K562 (cell line): ENCODE data around the gene ARL5C.

ENCODE experiments used
- BHLHE40 ChIP-seq: IDR thresholded peaks from 2 replicates; pipeline ENCODE4 v1.6.1; 2011; ENCODE audit warnings: low read length, improper control_type of control experiment
- KHSRP ChIP-seq: fragments of 450-650 bp; IDR thresholded peaks from 2 replicates; pipeline ENCODE4 v1.6.1; 2017
- NR2C2 ChIP-seq, 2 experiments: fragments of 200-800 bp in 1 of 2; sonication (Bioruptor generic) in 1 of 2; sonication (generic) in 1 of 2; formaldehyde crosslinking in 1 of 2; IDR thresholded peaks; 2 replicates each; pipeline versions ENCODE4 v1.6.1 to v1.8.0; 2016 to 2022; ENCODE audit warnings: mild to moderate bottlenecking in 1 of 2, missing compliant biosample characterization in 1 of 2, missing genetic modification characterization in 1 of 2, missing genetic modification reagents in 1 of 2
- POLR2G ChIP-seq: fragments of 200-400 bp; formaldehyde crosslinking; IDR thresholded peaks from 2 replicates; pipeline ENCODE4 v1.6.1; 2017; ENCODE audit warnings: low read depth, mild to moderate bottlenecking, antibody characterized with exemption, low read length, moderate library complexity
- SMARCA5 ChIP-seq: fragments of 450-650 bp; IDR thresholded peaks from 2 replicates; pipeline ENCODE4 v1.6.1; 2016
- SRSF1 ChIP-seq: fragments of 200-400 bp; formaldehyde crosslinking; IDR thresholded peaks from 2 replicates; pipeline ENCODE4 v1.6.1; 2017; ENCODE audit warnings: mild to moderate bottlenecking, low read depth, low read length, moderate library complexity
- ZFP30 ChIP-seq: fragments of 250-450 bp; sonication (Bioruptor Pico); IDR thresholded peaks from 2 replicates; pipeline ENCODE4 v1.8.0; 2022; ENCODE audit warnings: moderate library complexity, mild to moderate bottlenecking, inconsistent platforms, borderline replicate concordance
- ZNF3 ChIP-seq: fragments of 250-450 bp; sonication (Bioruptor Pico); IDR thresholded peaks from 2 replicates; pipeline ENCODE4 v1.5.0; 2021; ENCODE audit warnings: mild to moderate bottlenecking, moderate library complexity
- ZNF699 ChIP-seq: fragments of 250-450 bp; sonication (Bioruptor Pico); IDR thresholded peaks from 2 replicates; pipeline ENCODE4 v1.8.0; 2021; ENCODE audit warnings: mild to moderate bottlenecking, moderate library complexity; ENCODE audit not compliant: insufficient replicate concordance
- TF ChIP-seq, protein P1 (sequence below): sonication (generic); formaldehyde crosslinking; IDR thresholded peaks from 2 replicates; pipeline ENCODE4 v1.8.1; 2022; ENCODE audit warnings: missing genetic modification reagents
- TF ChIP-seq, protein P2 (sequence below), 3 experiments: IDR thresholded peaks in 2 of 3; conservative IDR thresholded peaks in 1 of 3; 2 replicates each; pipeline ENCODE4 v1.5.1; 2011 to 2012; ENCODE audit warnings: low read length in 3 of 3, mild to moderate bottlenecking in 3 of 3, control low read depth in 2 of 3, improper control_type of control experiment in 1 of 3, inconsistent platforms in 1 of 3, low read depth in 1 of 3, mixed read lengths in 1 of 3, moderate library complexity in 1 of 3; ENCODE audit not compliant: insufficient read depth in 2 of 3
- TF ChIP-seq, protein P3 (sequence below): sonication (generic); formaldehyde crosslinking; IDR thresholded peaks from 2 replicates; pipeline ENCODE4 v1.9.0; 2022; ENCODE audit warnings: mild to moderate bottlenecking, missing genetic modification reagents
- TF ChIP-seq, protein P4 (sequence below): fragments of 250-450 bp; sonication (Bioruptor Pico); IDR thresholded peaks from 2 replicates; pipeline ENCODE4 v1.5.0; 2020; ENCODE audit warnings: mild to moderate bottlenecking
- TF ChIP-seq, protein P5 (sequence below): sonication (generic); formaldehyde crosslinking; IDR thresholded peaks from 2 replicates; pipeline ENCODE4 v1.8.1; 2023; ENCODE audit warnings: mild to moderate bottlenecking, missing genetic modification reagents

DNA sequence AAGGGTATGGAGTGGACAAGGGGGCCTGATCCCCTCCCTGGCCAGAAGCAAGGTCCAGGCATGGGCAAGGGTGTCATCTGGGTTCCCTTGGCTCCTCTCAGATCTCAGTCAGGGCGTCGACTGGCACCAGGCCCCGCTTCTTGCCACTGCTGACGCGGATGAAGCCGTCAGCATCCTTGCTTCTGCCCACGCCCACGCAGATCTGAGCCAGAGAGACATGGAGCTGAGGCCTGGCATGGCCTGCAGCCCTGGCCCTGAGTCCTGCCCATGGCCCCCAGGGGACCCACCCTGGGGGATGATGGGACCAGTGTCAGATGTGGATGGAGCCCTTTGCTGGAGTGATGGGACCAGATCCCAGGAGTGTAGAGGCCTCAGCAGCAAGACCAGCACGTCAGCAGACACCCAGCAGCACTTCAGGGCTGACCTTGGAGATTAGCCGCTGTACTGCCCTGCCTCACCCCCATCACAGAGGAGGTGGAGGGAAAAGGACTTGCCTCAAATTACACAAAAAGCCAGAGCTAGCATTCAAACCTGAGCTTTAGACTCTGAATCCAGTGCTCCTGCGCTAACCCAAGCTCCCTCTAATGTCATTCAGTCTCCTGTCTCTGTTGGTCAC is 46.3 kb upstream of the ARL5C start:
- TF ChIP-seq SMARCA5 = no peak
- TF ChIP-seq, protein P1, sequence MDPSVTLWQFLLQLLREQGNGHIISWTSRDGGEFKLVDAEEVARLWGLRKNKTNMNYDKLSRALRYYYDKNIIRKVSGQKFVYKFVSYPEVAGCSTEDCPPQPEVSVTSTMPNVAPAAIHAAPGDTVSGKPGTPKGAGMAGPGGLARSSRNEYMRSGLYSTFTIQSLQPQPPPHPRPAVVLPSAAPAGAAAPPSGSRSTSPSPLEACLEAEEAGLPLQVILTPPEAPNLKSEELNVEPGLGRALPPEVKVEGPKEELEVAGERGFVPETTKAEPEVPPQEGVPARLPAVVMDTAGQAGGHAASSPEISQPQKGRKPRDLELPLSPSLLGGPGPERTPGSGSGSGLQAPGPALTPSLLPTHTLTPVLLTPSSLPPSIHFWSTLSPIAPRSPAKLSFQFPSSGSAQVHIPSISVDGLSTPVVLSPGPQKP (CRISPR knock-in tag) = no peak
- TF ChIP-seq POLR2G = no peak
- TF ChIP-seq, protein P2, sequence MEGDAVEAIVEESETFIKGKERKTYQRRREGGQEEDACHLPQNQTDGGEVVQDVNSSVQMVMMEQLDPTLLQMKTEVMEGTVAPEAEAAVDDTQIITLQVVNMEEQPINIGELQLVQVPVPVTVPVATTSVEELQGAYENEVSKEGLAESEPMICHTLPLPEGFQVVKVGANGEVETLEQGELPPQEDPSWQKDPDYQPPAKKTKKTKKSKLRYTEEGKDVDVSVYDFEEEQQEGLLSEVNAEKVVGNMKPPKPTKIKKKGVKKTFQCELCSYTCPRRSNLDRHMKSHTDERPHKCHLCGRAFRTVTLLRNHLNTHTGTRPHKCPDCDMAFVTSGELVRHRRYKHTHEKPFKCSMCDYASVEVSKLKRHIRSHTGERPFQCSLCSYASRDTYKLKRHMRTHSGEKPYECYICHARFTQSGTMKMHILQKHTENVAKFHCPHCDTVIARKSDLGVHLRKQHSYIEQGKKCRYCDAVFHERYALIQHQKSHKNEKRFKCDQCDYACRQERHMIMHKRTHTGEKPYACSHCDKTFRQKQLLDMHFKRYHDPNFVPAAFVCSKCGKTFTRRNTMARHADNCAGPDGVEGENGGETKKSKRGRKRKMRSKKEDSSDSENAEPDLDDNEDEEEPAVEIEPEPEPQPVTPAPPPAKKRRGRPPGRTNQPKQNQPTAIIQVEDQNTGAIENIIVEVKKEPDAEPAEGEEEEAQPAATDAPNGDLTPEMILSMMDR (IDR thresholded peaks at IDR 0.05 in 2 of 3, conservative IDR thresholded peaks at IDR 0.05 in 1 of 3; ENCODE audit: insufficient read depth in 2 of 3, low read depth in 1 of 3, low read length in 3 of 3) = no peak
- TF ChIP-seq BHLHE40 = no peak
- TF ChIP-seq, protein P3, sequence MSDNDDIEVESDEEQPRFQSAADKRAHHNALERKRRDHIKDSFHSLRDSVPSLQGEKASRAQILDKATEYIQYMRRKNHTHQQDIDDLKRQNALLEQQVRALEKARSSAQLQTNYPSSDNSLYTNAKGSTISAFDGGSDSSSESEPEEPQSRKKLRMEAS (CRISPR knock-in tag) = no peak
- no peak for TF ChIP-seq ZNF699 (CRISPR knock-in tag)
- TF ChIP-seq NR2C2 (CRISPR knock-in tag; IDR thresholded peaks at IDR 0.05) = no peak
- TF ChIP-seq NR2C2 (tag; IDR thresholded peaks at IDR 0.05) = no peak
- TF ChIP-seq ZFP30 (CRISPR knock-in tag) = no peak
- TF ChIP-seq KHSRP = no peak
- TF ChIP-seq SRSF1 = no peak
- TF ChIP-seq, protein P4, sequence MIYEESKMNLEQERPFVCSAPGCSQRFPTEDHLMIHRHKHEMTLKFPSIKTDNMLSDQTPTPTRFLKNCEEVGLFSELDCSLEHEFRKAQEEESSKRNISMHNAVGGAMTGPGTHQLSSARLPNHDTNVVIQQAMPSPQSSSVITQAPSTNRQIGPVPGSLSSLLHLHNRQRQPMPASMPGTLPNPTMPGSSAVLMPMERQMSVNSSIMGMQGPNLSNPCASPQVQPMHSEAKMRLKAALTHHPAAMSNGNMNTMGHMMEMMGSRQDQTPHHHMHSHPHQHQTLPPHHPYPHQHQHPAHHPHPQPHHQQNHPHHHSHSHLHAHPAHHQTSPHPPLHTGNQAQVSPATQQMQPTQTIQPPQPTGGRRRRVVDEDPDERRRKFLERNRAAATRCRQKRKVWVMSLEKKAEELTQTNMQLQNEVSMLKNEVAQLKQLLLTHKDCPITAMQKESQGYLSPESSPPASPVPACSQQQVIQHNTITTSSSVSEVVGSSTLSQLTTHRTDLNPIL = no peak
- TF ChIP-seq, protein P5, sequence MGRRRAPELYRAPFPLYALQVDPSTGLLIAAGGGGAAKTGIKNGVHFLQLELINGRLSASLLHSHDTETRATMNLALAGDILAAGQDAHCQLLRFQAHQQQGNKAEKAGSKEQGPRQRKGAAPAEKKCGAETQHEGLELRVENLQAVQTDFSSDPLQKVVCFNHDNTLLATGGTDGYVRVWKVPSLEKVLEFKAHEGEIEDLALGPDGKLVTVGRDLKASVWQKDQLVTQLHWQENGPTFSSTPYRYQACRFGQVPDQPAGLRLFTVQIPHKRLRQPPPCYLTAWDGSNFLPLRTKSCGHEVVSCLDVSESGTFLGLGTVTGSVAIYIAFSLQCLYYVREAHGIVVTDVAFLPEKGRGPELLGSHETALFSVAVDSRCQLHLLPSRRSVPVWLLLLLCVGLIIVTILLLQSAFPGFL = no peak
- no peak for TF ChIP-seq ZNF3 (CRISPR knock-in tag)
